ENCODE data around the gene ERVH48-1. TPM values are rescaled to one million over a fixed set of nuclear protein-coding genes. Genes with fewer than 3 reads are reported as not detected.

The ERVH48-1 gene
- total RNA-seq, 1 donor from 2014 or later = not detected

DNA sequence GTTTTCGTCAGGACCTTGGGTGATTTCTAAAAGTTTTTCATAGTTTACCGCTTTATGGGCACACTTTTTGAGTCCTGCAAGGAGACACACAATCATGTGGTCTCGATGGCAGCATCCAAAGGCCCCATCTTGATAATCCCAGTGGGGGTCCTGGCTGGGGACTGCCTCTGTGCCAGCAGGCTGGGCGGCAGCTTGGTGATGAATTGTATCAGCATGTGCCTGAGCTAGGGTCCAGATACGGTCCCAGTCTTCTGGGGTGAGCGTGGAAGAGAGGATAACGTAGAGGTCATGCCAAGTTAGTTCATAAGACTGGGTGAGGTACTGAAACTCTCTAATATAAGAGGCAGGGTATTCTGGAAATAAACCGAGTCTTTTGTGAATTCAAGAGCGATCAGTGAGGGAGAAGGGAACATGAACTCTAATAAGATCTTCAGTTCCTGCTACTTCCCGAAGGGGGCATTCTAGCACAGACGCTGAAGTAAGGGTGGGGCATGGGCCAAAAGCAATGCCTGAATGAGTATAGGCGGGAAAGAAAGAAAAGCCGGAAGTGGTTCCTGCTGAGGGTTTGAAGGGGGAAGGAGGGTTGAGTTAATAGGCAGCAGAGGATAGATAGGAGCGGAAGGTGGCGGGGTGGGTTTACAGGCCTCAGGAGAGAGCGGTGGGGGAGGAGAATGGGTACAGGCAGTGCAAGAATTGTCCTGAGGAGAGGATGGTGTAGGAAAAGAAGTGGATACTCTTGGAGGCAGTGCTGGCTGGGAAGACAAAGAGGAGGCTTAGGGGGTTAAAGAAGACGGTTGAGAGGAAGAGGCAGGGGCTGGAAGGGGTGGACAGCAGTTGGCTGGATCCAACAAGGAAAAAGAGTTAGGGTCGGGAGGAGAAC, 1.6 kb downstream of the ERVH48-1 start:
- DNase-seq (ENCODE audit: low spot score) = peak; percentile 93
- H3K27ac ChIP-seq = peak overlapping the region; percentile 55
- H4K20me1 ChIP-seq (ENCODE audit: low read depth) = no peaks in the 10 kb centered on the region
- H3K4me2 ChIP-seq = peak overlapping the region; percentile 15
- peaks cover 17% of the 10 kb centered on the region for H3F3A ChIP-seq (ENCODE audit: low read depth)
- H3K9me3 ChIP-seq (ENCODE audit: low read depth) = no peaks in the 10 kb centered on the region
- no peak overlapping the region for H3K4me3 ChIP-seq
- no peaks in the 10 kb centered on the region for H3K36me3 ChIP-seq
- TF ChIP-seq EZH2 (IDR thresholded peaks at IDR 0.05) (no peak), CTCF (IDR thresholded peaks at IDR 0.05) (peak; percentile 75), EZH2phosphoT487 (IDR thresholded peaks at IDR 0.05) (no peak)
- Mint-ChIP-seq H3K27ac (peak overlapping the region; percentile 88), H3K4me1 (peaks cover 14% of the 10 kb centered on the region), H3K27me3 (ENCODE audit: insufficient read depth, low read depth) (peaks cover 3% of the 10 kb centered on the region), H3K4me3 (peak overlapping the region; percentile 12), H3K9me3 (no peaks in the 10 kb centered on the region), H3K36me3 (peaks cover 6% of the 10 kb centered on the region)
- H3K9ac ChIP-seq = no peak overlapping the region
- H3K79me2 ChIP-seq (ENCODE audit: low read depth) = no peaks in the 10 kb centered on the region
- peaks cover 6% of the 10 kb centered on the region for H3K4me1 ChIP-seq
- no peaks in the 10 kb centered on the region for H3K27me3 ChIP-seq
- peak overlapping the region; percentile 2 for H2AFZ ChIP-seq (replicated peaks)

DNA sequence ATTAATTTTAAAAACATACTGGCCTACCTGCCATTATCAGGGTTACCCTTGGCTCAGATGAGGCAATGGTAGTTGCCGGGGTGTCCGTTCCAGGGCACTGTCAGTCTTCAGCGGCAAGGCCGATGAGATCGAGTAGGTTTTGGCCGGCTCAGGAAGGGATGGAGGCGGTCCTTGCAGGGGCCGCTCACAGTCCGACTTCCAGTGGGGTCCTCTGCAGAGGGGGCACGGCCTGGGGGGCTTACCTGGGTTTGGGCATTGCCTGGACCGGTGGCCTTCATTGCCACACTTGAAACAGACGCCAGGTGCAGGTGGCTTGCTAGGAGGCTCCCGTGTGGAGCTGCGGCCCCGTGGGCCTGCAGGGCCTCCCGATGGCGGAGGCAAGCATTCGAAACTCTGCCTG, 2.5 kb downstream of the ERVH48-1 start:
- Histone ChIP-seq H3K27me3 (no peaks in the 10 kb centered on the region), H3K27ac (no peak overlapping the region), H2AFZ (replicated peaks) (no peak overlapping the region), H3K9me3 (ENCODE audit: low read depth) (no peaks in the 10 kb centered on the region), H3K4me3 (no peak overlapping the region), H3F3A (ENCODE audit: low read depth) (peaks cover 17% of the 10 kb centered on the region), H3K9ac (no peak overlapping the region), H3K36me3 (no peaks in the 10 kb centered on the region), H3K4me1 (peaks cover 6% of the 10 kb centered on the region), H4K20me1 (ENCODE audit: low read depth) (no peaks in the 10 kb centered on the region), H3K4me2 (no peak overlapping the region), H3K79me2 (ENCODE audit: low read depth) (no peaks in the 10 kb centered on the region)
- Mint-ChIP-seq H3K9me3 (no peaks in the 10 kb centered on the region), H3K4me3 (no peak overlapping the region), H3K27me3 (ENCODE audit: insufficient read depth, low read depth) (peaks cover 5% of the 10 kb centered on the region), H3K36me3 (peaks cover 6% of the 10 kb centered on the region), H3K4me1 (peaks cover 14% of the 10 kb centered on the region), H3K27ac (no peak overlapping the region)
- DNase-seq (ENCODE audit: low spot score) = no peak
- TF ChIP-seq EZH2phosphoT487 (IDR thresholded peaks at IDR 0.05) (no peak), EZH2 (IDR thresholded peaks at IDR 0.05) (no peak), CTCF (IDR thresholded peaks at IDR 0.05) (no peak)

DNA sequence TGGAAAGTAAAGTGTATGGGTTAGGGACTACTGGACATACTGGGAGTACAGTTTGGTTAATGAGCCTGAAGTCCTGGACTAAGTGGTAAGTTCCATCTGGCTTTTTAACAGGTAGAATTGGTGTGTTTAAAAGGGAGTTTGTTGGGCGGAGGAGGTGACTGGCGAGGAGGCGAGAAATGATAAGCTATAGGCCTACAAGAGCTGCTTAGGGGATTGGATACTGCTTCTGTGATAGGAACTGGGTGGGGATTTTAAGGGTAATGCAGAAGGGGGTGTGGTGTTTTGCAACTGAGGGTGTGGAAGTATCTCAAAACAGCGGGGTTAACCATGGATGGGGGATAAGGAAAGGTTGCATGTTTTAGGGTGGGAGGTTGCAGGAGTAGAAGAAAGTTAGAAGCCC, 3.5 kb downstream of the ERVH48-1 start:
- H3K4me1 Mint-ChIP-seq = peaks cover 14% of the 10 kb centered on the region
- Histone ChIP-seq H3K27ac (no peak overlapping the region), H3K79me2 (ENCODE audit: low read depth) (no peaks in the 10 kb centered on the region), H3K9ac (no peak overlapping the region), H3K9me3 (ENCODE audit: low read depth) (no peaks in the 10 kb centered on the region), H3K36me3 (no peaks in the 10 kb centered on the region), H4K20me1 (ENCODE audit: low read depth) (no peaks in the 10 kb centered on the region), H3K4me1 (peaks cover 6% of the 10 kb centered on the region), H3K4me3 (no peak overlapping the region), H3K27me3 (no peaks in the 10 kb centered on the region), H2AFZ (replicated peaks) (no peak overlapping the region), H3F3A (ENCODE audit: low read depth) (peaks cover 17% of the 10 kb centered on the region), H3K4me2 (no peak overlapping the region)
- H3K9me3 Mint-ChIP-seq = no peaks in the 10 kb centered on the region
- peaks cover 8% of the 10 kb centered on the region for H3K27me3 Mint-ChIP-seq (ENCODE audit: insufficient read depth, low read depth)
- no peak overlapping the region for H3K27ac Mint-ChIP-seq
- H3K4me3 Mint-ChIP-seq = no peak overlapping the region
- no peak for DNase-seq (ENCODE audit: low spot score)
- TF ChIP-seq CTCF (IDR thresholded peaks at IDR 0.05) = no peak
- no peak for TF ChIP-seq EZH2 (IDR thresholded peaks at IDR 0.05)
- TF ChIP-seq EZH2phosphoT487 (IDR thresholded peaks at IDR 0.05) = no peak
- peaks cover 2% of the 10 kb centered on the region for H3K36me3 Mint-ChIP-seq

All from neural progenitor cell (in vitro differentiated cells).